Breast epithelium (tissue), 3 donors: ENCODE data around the gene KLHDC3.

Experiments
- CTCF ChIP-seq, 3 donors: fragments of 450-650 bp; IDR thresholded peaks; one replicate each; pipeline ENCODE4 v1.5.1; 2016 to 2017; ENCODE audit warnings: antibody characterized with exemption in 3 of 3, mild to moderate bottlenecking in 3 of 3, moderate library complexity in 3 of 3
- POLR2A ChIP-seq: fragments of 450-650 bp; IDR thresholded peaks from one replicate; pipeline ENCODE4 v1.6.1; 2016; ENCODE audit warnings: antibody characterized with exemption, mild to moderate bottlenecking, moderate library complexity
- POLR2AphosphoS5 ChIP-seq, 3 donors: sonication (generic); formaldehyde crosslinking; IDR thresholded peaks; one replicate each; pipeline ENCODE4 v1.6.1; 2017; ENCODE audit warnings: antibody characterized with exemption in 3 of 3

- no peak for TF ChIP-seq CTCF (IDR thresholded peaks at IDR 0.05)
- TF ChIP-seq POLR2AphosphoS5 (IDR thresholded peaks at IDR 0.05) = no peak
- no peak for TF ChIP-seq POLR2A
These were observed 34.4 kb upstream of the KLHDC3 start for GRCh38 chr6:42979523-42980177.
